ENCODE results near the gene CIDEC.
"Not testable (repeated sequence)": the region's sequence is repeated elsewhere in the genome, so short reads cannot be mapped to it uniquely, and the experiment has no call there.

CIDEC gene

DNA sequence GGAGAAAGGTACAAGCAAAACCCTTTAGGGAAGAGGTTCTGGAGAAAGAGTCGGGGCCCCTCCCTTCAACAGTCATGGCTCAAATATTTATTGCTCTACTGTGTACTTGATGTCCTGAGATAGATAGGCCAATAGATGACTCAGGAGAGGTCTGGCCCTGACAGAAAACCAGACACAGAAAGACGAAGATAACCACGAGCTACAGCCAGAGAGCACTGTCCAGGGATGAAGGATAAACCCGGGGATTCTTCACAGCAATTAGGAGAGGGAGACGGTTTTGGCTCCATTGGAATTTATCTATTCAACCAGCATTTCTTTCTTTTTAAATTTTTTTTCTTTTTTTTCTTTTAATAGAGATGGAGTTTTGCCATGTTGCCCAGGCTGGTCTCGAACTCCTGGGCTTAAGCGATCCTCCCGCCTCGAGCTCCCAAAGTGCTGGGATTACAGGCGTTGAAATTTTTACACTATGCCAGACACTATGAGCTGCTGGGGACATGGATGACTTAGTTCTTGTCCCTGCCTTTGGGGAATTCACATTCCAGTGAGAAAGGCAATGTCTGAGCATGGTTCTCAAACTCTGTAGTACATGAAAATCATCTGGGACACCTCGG, 4.6 kb upstream of the CIDEC start:
- no peak for DNase-seq (ENCODE audit: low read depth)
- no peak overlapping the region for H3K4me3 ChIP-seq (ENCODE audit: low read length)
- TF ChIP-seq, protein P1, sequence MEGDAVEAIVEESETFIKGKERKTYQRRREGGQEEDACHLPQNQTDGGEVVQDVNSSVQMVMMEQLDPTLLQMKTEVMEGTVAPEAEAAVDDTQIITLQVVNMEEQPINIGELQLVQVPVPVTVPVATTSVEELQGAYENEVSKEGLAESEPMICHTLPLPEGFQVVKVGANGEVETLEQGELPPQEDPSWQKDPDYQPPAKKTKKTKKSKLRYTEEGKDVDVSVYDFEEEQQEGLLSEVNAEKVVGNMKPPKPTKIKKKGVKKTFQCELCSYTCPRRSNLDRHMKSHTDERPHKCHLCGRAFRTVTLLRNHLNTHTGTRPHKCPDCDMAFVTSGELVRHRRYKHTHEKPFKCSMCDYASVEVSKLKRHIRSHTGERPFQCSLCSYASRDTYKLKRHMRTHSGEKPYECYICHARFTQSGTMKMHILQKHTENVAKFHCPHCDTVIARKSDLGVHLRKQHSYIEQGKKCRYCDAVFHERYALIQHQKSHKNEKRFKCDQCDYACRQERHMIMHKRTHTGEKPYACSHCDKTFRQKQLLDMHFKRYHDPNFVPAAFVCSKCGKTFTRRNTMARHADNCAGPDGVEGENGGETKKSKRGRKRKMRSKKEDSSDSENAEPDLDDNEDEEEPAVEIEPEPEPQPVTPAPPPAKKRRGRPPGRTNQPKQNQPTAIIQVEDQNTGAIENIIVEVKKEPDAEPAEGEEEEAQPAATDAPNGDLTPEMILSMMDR (conservative IDR thresholded peaks at IDR 0.05; ENCODE audit: low read depth, low read length), result no peak

DNA sequence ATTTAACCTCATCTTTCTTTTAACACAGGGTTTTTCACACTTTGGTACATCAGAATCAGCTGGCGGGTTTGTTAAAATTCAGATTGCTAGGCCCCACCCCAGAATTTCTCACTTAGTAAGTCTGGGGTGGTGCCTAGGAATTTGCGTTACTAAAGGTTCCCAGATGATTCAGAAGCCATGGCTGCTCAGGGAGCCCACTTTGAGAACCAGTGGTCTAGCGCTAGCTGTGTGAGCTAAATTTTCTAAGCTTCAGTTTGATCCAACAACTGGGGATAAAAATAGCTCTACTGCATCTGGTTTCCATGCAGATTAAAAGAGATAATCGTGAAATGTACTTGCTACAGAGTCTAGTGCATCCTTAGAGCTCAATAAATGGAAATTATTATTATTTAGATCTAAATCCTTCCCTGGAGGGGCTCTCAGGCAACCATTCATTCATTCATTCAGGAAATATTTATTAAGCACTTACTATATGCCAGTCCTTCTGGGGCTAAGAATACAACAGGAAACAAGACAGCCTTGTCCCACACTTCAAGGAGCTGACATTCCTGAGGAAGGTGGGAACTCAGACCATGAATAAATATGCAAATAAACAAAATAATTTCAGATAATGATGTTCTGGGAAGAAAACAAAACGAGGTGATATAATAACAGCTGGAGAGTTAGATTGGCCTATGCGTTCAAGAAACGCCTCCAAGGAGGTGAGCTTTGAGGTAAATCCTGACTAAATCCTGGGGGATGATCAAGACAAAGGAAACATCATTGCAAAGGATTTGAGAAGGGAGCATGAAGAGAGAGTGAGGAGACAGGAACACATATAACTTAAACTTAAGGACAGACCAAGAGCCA, 3.9 kb upstream of the CIDEC start:
- H3K4me3 ChIP-seq (ENCODE audit: low read length), result no peak overlapping the region
- TF ChIP-seq, protein P1 (conservative IDR thresholded peaks at IDR 0.05; ENCODE audit: low read depth, low read length), result no peak
- no peak for DNase-seq (ENCODE audit: low read depth)

DNA sequence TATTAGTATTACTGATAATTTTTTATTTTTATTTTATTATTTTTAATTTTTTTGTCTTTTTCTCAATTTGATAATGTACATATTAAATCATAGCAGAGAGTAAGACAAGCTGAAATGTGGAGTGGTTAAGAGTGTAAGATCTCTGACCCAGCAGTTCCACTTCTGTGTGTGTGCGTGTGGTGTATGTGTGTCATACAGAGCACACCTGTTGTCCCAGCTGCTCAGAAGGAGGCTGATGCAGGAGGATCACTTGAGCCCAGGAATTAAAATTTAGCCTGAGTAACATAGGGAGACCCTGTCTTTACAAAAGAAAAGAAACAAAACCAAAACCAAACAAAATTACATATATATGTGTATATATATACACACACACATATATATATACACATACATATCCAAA, 1.4 kb upstream of the CIDEC start:
- no peak for DNase-seq (ENCODE audit: low read depth)
- H3K4me3 ChIP-seq (ENCODE audit: low read length), result no peak overlapping the region
- TF ChIP-seq, protein P1 (conservative IDR thresholded peaks at IDR 0.05; ENCODE audit: low read depth, low read length), result no peak

DNA sequence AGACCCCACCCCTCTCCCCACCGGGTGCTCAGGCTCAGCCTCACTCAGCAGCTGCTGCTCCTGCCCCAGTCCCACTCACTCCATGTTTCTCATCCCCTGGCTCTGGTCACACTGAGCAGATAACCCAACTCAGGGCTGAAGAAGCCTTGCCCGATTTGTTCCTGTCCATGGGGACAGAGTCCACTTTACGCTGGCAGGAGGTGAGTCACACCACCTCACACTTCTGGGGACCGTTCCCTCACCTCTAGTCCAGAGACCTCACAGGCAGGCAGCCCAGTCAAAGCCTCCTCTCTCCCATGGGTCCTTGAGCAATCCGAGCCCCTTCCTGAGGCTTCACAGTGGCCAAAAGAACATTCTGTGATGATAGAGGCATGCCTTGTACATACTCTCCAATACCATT, 1.4 kb downstream of the CIDEC start:
- TF ChIP-seq, protein P1 (conservative IDR thresholded peaks at IDR 0.05; ENCODE audit: low read depth, low read length), result no peak
- no peak for DNase-seq (ENCODE audit: low read depth)
- H3K4me3 ChIP-seq (ENCODE audit: low read length), result no peak overlapping the region

DNA sequence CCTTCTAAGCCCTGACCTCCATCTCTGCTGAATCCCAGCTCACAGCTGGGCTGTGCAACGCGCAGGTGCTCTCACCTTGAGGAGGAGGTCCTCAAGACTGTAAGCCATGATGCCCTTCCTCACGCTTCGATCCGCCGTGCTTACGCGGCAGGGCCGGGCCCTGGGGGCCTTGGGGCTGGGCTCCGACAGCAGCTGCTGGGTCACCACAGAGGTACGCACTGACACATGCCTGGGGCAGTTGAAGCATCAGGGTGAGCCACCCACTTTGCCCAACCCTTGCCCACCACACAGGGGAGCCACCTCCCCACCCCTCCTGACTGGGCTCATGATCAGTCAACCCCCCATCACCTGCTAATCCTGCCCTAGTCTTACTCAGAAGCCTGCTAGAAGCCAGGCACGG, 3.1 kb downstream of the CIDEC start:
- no peak for DNase-seq (ENCODE audit: low read depth)
- TF ChIP-seq, protein P1 (conservative IDR thresholded peaks at IDR 0.05; ENCODE audit: low read depth, low read length), result no peak

DNA sequence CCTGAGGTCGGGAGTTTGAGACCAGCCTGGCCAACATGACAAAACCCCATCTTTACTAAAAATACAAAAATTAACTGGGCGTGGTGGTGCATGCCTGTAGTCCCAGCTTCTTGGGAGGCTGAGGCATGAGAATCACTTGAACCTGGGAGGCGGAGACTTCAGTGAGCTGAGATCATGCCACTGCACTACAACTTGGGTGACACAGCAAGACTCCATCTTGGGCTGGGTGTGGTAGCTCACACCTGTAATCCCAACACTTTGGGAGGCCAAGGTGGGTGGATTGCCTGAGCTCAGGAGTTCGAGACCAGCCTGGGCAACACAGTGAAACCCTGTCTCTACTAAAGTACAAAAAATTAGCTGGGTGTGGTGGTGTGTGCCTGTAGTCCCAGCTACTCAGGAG, 3.8 kb downstream of the CIDEC start:
- H3K4me3 ChIP-seq (ENCODE audit: low read length); DNase-seq (ENCODE audit: low read depth): not testable (repeated sequence)

More for the DNA sequence above, 3.1 kb downstream of the CIDEC start:
- no peak overlapping the region for H3K4me3 ChIP-seq (ENCODE audit: low read length)

DNA sequence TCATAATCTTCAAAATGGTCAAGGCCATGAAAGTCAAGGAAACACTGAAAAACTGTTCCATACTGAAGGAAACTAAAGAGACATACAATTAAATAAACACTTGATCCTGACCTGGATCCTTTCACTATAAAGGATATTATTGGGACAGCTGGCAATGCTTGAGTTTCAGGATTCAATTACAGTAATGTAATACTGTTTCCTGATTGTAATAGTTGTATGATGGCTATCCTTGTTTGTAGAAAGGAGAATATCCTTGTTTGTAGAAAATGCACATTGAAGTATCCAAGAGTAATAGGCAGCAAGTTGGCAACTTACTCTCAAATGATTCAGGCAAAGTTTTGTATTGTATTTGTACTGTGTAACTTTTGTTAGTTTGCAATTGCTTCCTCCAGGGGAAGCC, 4.6 kb downstream of the CIDEC start:
- DNase-seq (ENCODE audit: low read depth), result no peak
- no peak overlapping the region for H3K4me3 ChIP-seq (ENCODE audit: low read length)
- TF ChIP-seq, protein P1 (conservative IDR thresholded peaks at IDR 0.05; ENCODE audit: low read depth, low read length), result no peak

DNA sequence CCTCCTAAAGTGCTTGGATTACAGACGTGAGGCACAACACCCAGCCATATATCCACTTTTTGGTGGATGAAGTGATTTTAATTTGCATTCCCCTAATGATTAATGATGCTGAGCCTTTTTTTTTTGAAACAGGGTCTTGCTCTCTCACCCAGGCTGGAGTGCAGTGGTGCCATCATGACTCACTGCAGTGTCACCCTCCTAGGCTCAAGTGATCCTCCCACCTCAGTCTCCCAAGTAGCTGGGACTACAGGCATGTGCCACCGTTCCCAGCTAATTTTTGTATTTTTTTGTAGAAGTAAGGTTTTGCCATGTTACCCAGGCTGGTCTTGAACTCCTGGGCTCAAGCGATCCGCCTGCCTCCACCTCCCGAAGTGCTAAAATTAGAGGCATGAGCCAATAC, 8.0 kb downstream of the CIDEC start:
- H3K4me3 ChIP-seq (ENCODE audit: low read length); DNase-seq (ENCODE audit: low read depth): not testable (repeated sequence)

All from retinal pigment epithelial cell (primary cell).